Fibroblast of lung (primary cell): ENCODE results near the gene EPB42. TPM values are rescaled to one million over a fixed set of nuclear protein-coding genes. Genes with fewer than 3 reads are reported as not detected.

Source experiments
- DNase-seq, 2 donors: peaks; one replicate each; pipeline versions ENCODE4 v3.0.0 to v3.0.0-alpha.2; 2010; ENCODE audit warnings: low read depth in 2 of 2
- H2AFZ ChIP-seq: 2 replicates; pipeline ENCODE4 v1.5.1; 2012; ENCODE audit warnings: low read length, control low read depth, inconsistent platforms
- H3K27ac ChIP-seq: 2 replicates; pipeline ENCODE4 v1.5.1; 2011; ENCODE audit warnings: low read length, control low read depth; ENCODE audit not compliant: insufficient read depth
- H3K27me3 ChIP-seq: 2 replicates; pipeline ENCODE4 v1.5.1; 2011; ENCODE audit warnings: mild to moderate bottlenecking, low read length; ENCODE audit not compliant: control insufficient read depth, insufficient read depth
- H3K36me3 ChIP-seq: 2 replicates; pipeline ENCODE4 v1.5.1; 2011; ENCODE audit warnings: low read length; ENCODE audit not compliant: control insufficient read depth, insufficient read depth
- H3K4me1 ChIP-seq: 2 replicates; pipeline ENCODE4 v1.5.1; 2011; ENCODE audit warnings: low read length; ENCODE audit not compliant: control insufficient read depth, insufficient read depth; ENCODE audit errors: extremely low read depth
- H3K4me2 ChIP-seq: 2 replicates; pipeline ENCODE4 v1.5.1; 2011; ENCODE audit warnings: low read length, control low read depth; ENCODE audit not compliant: insufficient read depth; ENCODE audit errors: extremely low read depth
- H3K4me3 ChIP-seq, 4 experiments: fragments of 200-600 bp in 1 of 4; sonication (generic) in 1 of 4; replicated peaks in 1 of 4; 2 replicates each; pipeline ENCODE4 v1.5.1; 2011 to 2016; ENCODE audit warnings: low read length in 4 of 4, low read depth in 3 of 4, mild to moderate bottlenecking in 3 of 4, control low read depth in 2 of 4, inconsistent platforms in 1 of 4, mixed read lengths in 1 of 4; ENCODE audit not compliant: insufficient read depth in 1 of 4; ENCODE audit errors: control extremely low read depth in 1 of 4
- H3K79me2 ChIP-seq: 2 replicates; pipeline ENCODE4 v1.5.1; 2012; ENCODE audit warnings: mild to moderate bottlenecking, low read length, inconsistent platforms; ENCODE audit not compliant: control insufficient read depth, insufficient read depth
- H3K9ac ChIP-seq: 2 replicates; pipeline ENCODE4 v1.5.1; 2011; ENCODE audit warnings: mild to moderate bottlenecking, low read length, control low read depth; ENCODE audit not compliant: insufficient read depth
- H3K9me3 ChIP-seq: 2 replicates; pipeline ENCODE4 v1.5.1; 2012; ENCODE audit warnings: low read depth, low read length; ENCODE audit not compliant: control insufficient read depth, insufficient read depth
- H4K20me1 ChIP-seq: 2 replicates; pipeline ENCODE4 v1.5.1; 2011; ENCODE audit warnings: low read length; ENCODE audit not compliant: control insufficient read depth, insufficient read depth; ENCODE audit errors: extremely low read depth
- CTCF ChIP-seq, 2 donors: IDR thresholded peaks in 1 of 2; conservative IDR thresholded peaks in 1 of 2; 1 replicate in 1 of 2; 2 replicates in 1 of 2; pipeline ENCODE4 v1.5.1; 2011 to 2012; ENCODE audit warnings: low read length in 2 of 2, control low read depth in 1 of 2, inconsistent platforms in 1 of 2, low read depth in 1 of 2, mild to moderate bottlenecking in 1 of 2
- EZH2 ChIP-seq: IDR thresholded peaks from 2 replicates; pipeline ENCODE4 v1.5.1; 2012; ENCODE audit warnings: low read length, control low read depth, mild to moderate bottlenecking; ENCODE audit errors: missing control alignments
- polyA plus RNA-seq, 2 donors: library from polyadenylated mRNA; depleted of rRNA in 1 of 2; stranded (reverse) in 1 of 2; unstranded in 1 of 2; fragments of >200 nt; gene quantifications; 2 replicates each; pipeline ENCODE4 v1.2.1, GENCODE V29; 2011 to 2012; ENCODE audit warnings: missing spikeins in 1 of 2
- total RNA-seq: library from RNA; depleted of rRNA; stranded (reverse); fragments of >200 nt; gene quantifications from 2 replicates; pipeline ENCODE4 v1.2.1, GENCODE V29; 2014

Gene EPB42
- total and polyA plus RNA-seq, 2 donors (not counting 1 experiment from before 2014, with no cell fraction given), result not detected

- H3K4me3 ChIP-seq, result no peak overlapping the region
Measured at GRCh38 chr15:43260011-43260615, 39.3 kb upstream of the EPB42 start.

GRCh38 chr15:43258781-43259180, 38.0 kb upstream of the EPB42 start:
- Histone ChIP-seq H2AFZ (no peak overlapping the region), H3K4me1 (no peaks in the 10 kb centered on the region), H3K4me2 (no peak overlapping the region), H3K9ac (no peak overlapping the region), H3K36me3 (no peaks in the 10 kb centered on the region), H3K27ac (no peak overlapping the region), H3K79me2 (no peaks in the 10 kb centered on the region), H3K4me3 (no peak overlapping the region), H4K20me1 (no peaks in the 10 kb centered on the region), H3K27me3 (peaks cover 11% of the 10 kb centered on the region), H3K9me3 (no peaks in the 10 kb centered on the region)
- no peak for TF ChIP-seq EZH2
- TF ChIP-seq CTCF (conservative IDR thresholded peaks at IDR 0.05 in 1 of 2, IDR thresholded peaks at IDR 0.05 in 1 of 2; ENCODE audit: low read depth in 1 of 2, low read length in 2 of 2), result no peak
- no peak for DNase-seq

More at GRCh38 chr15:43260011-43260615, 39.3 kb upstream of the EPB42 start:
- Histone ChIP-seq H2AFZ (no peak overlapping the region), H3K9ac (no peak overlapping the region), H3K4me2 (no peak overlapping the region), H3K4me1 (no peaks in the 10 kb centered on the region), H3K27ac (no peak overlapping the region), H3K27me3 (peaks cover 9% of the 10 kb centered on the region), H3K36me3 (no peaks in the 10 kb centered on the region), H3K79me2 (no peaks in the 10 kb centered on the region), H3K9me3 (no peaks in the 10 kb centered on the region), H4K20me1 (no peaks in the 10 kb centered on the region)
- DNase-seq, result no peak
- no peak for TF ChIP-seq EZH2
- TF ChIP-seq CTCF (conservative IDR thresholded peaks at IDR 0.05 in 1 of 2, IDR thresholded peaks at IDR 0.05 in 1 of 2; ENCODE audit: low read depth in 1 of 2, low read length in 2 of 2), result no peak

GRCh38 chr15:43256341-43256740, 35.5 kb upstream of the EPB42 start:
- Histone ChIP-seq H3K4me2 (no peak overlapping the region), H3K27ac (no peak overlapping the region), H4K20me1 (no peaks in the 10 kb centered on the region), H3K9ac (no peak overlapping the region), H2AFZ (no peak overlapping the region), H3K4me1 (no peaks in the 10 kb centered on the region), H3K36me3 (no peaks in the 10 kb centered on the region), H3K27me3 (peaks cover 11% of the 10 kb centered on the region), H3K4me3 (no peak overlapping the region), H3K9me3 (no peaks in the 10 kb centered on the region), H3K79me2 (no peaks in the 10 kb centered on the region)
- TF ChIP-seq CTCF (conservative IDR thresholded peaks at IDR 0.05 in 1 of 2, IDR thresholded peaks at IDR 0.05 in 1 of 2; ENCODE audit: low read depth in 1 of 2, low read length in 2 of 2) (no peak), EZH2 (no peak)
- DNase-seq, result no peak
